GM19397 (cell line): ENCODE data around the gene MEGF8.

Experiments used
- ATAC-seq: cut with Tn5 transposase; IDR thresholded peaks from one replicate; pipeline ENCODE4 v1.9.1; 2021; ENCODE audit warnings: mild to moderate bottlenecking, moderate library complexity; ENCODE audit not compliant: unreplicated experiment

MEGF8 gene

GRCh38 chr19:42287017-42287826, 38.2 kb upstream of the MEGF8 start:
- no peak for ATAC-seq

GRCh38 chr19:42287827-42288107, 37.7 kb upstream of the MEGF8 start:
- ATAC-seq = no peak

- no peak for ATAC-seq
Measured at GRCh38 chr19:42288387-42288786, 37.0 kb upstream of the MEGF8 start.

DNA sequence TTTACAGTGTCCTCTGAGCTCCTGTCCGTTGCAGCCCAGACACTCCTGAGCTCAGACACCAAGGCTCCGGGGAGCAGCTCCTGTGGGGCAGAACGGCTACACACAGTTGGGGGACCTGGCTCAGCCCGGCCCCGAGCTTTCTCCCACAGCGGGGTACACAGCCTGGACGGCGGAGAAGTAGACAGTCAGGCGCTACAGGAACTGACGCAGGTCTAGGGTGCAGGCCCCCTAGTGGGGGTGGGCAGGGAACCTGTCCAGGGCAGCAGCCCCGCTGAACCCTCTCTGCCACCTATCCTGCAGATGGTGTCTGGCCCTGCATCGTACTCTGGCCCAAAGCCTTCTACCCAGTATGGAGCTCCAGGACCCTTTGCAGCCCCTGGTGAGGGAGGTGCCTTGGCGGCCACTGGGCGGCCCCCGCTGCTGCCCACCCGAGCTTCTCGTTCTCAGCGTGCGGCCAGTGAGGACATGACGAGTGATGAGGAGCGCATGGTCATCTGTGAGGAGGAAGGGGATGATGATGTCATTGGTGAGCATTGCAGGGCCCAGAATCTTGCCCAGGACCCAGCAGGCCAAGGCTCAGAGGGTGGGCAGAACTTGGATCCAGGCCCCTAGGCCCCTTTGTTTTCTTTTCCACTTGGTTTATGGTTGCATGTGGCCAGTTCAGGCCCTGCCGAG, 36.4 kb upstream of the MEGF8 start:
- ATAC-seq = no peak

GRCh38 chr19:42289556-42290041, 35.8 kb upstream of the MEGF8 start:
- no peak for ATAC-seq

DNA sequence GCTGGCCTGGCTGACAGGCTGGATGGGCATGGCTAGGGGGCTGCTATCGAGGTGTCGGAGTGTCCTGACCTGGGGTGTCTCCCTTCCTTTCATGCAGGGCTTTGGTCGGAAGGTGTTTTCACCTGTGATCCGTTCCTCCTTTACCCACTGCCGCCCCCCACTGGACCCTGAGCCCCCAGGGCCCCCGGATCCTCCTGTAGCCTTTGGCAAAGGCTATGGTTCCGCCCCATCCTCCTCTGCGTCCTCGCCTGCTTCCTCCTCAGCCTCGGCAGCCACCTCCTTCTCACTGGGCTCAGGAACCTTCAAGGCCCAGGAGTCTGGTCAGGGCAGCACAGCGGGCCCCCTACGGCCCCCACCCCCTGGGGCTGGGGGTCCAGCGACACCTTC, 35.3 kb upstream of the MEGF8 start:
- no peak for ATAC-seq

DNA sequence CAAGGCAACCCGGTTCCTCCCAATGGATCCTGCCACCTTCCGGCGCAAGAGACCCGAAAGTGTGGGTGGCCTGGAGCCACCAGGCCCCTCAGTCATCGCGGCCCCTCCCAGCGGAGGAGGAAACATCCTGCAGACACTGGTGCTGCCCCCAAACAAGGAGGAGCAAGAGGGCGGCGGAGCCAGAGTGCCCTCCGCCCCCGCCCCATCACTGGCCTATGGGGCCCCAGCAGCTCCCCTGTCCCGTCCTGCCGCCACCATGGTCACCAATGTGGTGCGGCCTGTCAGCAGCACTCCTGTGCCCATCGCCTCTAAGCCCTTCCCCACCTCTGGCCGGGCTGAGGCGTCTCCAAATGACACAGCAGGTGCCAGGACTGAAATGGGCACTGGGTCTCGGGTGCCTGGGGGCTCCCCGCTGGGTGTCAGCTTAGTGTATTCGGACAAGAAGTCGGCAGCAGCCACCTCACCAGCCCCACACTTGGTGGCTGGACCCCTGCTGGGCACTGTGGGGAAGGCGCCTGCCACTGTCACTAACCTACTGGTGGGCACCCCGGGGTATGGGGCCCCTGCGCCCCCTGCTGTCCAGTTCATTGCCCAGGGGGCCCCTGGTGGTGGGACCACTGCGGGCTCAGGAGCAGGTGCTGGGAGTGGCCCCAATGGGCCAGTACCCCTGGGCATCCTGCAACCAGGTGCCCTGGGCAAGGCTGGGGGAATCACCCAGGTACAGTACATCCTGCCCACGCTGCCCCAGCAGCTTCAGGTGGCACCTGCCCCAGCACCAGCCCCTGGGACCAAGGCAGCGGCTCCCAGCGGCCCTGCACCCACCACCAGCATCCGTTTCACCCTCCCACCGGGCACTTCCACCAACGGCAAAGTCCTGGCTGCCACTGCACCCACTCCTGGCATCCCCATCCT, 34.7 kb upstream of the MEGF8 start:
- ATAC-seq = no peak

DNA sequence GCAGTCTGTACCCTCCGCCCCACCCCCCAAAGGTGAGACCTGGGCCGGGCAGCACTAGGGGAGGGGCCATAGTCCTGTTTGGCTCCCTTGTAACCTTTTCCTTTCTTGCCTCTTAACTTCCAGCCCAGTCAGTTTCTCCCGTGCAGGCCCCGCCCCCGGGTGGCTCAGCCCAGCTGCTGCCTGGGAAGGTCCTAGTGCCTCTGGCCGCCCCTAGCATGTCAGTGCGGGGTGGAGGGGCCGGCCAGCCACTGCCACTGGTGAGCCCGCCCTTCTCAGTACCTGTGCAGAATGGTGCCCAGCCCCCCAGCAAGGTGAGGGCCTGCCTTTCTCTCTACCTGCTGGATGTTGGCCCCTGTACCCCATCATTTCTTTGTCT, 34.0 kb upstream of the MEGF8 start:
- no peak for ATAC-seq

GRCh38 chr19:42292042-42292960, 33.1 kb upstream of the MEGF8 start:
- no peak for ATAC-seq

DNA sequence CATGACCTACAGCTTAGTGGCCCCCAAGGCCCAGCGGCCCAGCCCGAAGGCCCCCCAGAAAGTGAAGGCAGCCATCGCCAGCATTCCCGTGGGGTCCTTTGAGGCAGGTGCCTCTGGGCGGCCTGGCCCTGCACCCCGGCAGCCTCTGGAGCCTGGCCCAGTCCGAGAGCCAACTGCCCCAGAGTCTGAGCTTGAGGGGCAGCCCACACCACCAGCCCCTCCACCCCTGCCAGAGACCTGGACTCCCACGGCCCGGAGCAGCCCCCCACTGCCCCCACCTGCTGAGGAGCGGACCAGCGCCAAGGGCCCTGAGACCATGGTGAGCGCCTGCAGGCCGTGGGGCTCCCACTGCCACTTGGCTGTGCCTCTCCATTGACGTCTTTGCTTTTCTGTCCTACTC, 32.5 kb upstream of the MEGF8 start:
- no peak for ATAC-seq

GRCh38 chr19:42293540-42293939, 31.9 kb upstream of the MEGF8 start:
- ATAC-seq = no peak

DNA sequence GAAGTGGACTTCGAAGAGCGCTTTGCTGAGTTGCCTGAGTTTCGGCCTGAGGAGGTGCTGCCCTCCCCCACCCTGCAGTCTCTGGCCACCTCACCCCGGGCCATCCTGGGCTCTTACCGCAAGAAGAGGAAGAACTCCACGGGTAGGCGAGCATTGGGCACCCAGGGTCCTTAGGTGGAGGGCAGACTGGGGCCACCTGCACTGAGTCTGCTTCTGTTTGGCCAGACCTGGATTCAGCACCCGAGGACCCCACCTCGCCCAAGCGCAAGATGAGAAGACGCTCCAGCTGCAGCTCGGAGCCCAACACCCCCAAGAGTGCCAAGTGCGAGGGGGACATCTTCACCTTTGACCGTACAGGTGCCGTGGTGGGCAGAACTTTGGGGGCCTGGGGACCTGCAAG, 31.5 kb upstream of the MEGF8 start:
- ATAC-seq = no peak

- ATAC-seq = no peak
Measured at GRCh38 chr19:42294471-42295137, 30.8 kb upstream of the MEGF8 start.

DNA sequence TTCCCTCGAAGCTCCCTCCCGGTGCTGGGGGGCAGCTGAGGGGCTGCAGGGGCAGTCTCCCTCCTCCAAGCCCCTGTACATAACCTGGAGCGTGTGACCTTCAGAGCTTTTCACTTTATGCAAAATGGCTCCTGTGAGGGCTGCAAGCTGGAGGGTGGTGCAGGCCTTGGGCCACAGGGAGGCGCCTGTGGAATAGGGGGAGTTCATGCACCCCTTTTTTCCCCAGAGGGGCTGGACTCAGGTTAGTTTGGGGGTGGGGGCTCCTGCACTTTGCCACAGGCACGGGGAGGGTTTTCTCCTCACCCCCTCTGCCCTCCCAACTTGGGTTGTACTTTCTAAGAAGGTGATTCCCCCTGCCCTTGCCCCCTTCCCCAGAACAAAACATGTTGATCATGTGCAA, 30.1 kb upstream of the MEGF8 start:
- no peak for ATAC-seq

DNA sequence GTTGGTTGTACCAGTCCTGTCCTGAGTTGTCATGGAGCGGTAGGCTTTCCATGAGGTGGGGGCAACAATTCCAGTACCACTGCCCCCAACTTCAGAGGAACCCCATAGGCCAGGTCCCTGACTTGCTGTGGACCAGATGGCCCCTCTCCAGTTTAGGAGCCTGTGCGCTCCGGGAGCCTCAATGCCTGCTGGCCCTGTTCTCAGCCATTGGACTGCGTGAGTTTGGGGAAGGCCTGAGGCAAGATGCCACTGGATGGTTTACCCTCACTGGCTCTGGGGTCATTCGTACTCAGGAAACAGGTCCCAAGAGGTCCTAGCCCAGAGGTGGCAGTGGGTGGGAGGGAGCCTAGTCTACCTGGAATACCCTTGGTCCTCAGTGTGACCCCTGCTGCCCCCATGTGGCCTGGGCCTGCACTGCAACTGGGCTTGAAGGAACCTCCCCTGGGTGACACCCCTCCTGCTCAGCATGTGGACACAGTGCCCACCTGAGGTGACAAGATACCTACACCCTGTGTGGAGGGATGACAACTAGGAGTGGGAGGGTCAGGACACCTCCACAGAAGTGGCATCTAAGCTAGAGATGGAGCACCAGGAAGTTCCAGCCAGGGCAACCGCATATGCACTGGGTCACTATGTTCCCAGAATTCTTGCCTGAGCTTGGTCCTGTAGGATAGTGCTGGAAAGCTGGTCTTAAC, 29.5 kb upstream of the MEGF8 start:
- ATAC-seq = no peak

- no peak for ATAC-seq
Measured at GRCh38 chr19:42297039-42297438, 28.4 kb upstream of the MEGF8 start.

DNA sequence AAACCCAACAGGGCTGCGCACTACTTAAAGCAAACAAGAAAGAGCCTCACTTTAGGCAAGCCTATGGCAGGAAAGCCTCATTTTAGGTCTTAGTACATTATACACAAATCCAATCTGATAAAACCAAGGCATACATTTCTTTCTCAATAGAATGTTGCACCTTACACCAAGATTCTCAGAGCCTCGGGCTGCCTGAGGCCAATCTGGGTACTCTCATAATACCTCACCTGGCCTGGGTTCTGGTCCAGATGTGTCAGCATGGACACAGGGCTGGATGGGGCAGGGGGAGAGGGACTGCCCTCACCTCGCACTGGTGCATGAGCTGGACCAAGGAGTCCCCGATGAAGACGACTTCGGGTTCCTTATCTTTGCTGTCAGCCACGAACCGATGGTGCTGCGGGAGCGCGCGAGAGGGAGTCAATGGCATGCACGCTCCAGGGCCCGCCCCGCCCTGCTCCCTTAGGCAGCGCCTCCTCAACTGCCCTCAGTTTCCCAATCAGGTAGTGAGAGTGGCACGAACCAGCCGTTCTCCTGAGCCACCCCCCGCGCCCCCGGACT, 23.7 kb upstream of the MEGF8 start, which contains the start of gene PRR19:
TSS of gene PRR19 (plus strand) at position 487 of the 558 bp plus-strand sequence. CDS start 7,453 bp downstream, outside the sequence.
- no peak for ATAC-seq

DNA sequence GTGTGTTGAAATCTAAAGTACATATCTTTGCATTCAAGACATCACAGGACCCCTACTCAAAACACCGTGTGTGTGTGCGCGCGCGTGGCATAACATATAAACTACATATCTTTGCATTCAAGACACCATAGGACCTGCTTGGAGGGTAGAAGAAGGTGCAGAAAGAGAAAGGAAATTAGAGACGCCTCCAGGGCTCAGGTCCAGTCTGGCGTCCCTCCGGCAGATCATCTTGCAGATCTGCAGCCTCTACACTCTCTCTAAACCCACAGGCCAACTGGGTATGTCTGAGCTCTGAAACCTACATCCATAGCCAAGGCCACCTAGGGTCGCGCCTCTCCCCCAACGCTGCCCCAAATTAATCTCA, 22.4 kb upstream of the MEGF8 start:
- ATAC-seq = no peak

GRCh38 chr19:42303876-42304275, 21.6 kb upstream of the MEGF8 start:
- ATAC-seq = no peak
